NCI-H1105 treated with DMSO at 0.1 percent for 48 hours (cell line): Measurements from ENCODE around the gene ABHD13.

ENCODE experiments used
- DNase-seq: peaks from one replicate; lab custom pipeline; 2025; lab: John Stamatoyannopoulos, UW

Gene ABHD13

DNA sequence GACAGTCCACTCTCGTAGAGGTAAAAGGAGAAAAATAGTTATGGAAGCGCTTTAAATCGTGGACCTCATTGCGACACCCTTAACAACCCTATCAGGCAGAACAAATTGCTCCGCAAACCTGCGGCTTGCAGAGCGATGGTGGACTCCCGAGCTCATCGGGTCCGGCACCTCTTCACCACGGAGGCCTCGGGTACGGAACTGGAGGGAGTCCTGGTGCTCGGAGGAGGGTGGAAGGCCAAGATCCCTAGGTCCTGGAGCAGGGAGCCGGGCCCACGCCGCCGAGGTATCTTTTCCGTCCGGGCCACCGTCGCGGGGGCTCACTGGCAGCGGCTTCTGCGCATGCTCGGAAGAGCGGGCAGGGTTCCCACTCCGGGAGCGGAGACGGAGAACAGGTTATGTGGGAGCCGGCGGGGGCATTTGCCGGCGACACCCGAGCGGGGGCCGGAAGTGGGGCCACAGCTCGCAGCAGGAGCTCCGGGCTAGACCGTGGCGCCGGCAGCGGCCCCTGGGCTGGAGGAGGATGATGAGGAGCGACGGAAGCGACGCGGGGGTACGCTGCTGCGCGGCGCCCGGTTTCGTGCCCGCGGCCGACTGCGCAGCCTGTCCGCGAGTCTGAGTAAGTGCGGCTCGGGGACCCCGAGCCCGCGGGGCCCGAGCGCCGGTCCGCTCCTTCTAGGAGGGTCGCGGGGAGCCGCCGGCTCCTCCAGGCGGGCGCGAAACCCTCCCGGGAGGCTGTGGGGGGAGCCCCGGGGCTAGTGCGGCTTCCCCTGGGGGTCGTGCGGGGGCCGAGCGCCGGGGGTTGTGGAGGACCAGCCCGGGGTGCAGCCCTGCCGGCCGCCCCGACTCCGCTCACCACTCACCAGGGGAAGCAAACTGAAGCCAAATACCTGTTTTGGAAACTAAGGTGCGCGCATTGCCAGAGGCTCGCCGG lies at the start of gene ABHD13:
ABHD13 (plus strand) TSS at position 349 of the 931 bp plus-strand sequence. CDS start 10,827 bp downstream, outside the sequence.
- peak; percentile 97 for DNase-seq

GRCh38 chr13:108168929-108169328 lies 49.3 kb upstream of the ABHD13 start:
- no peak for DNase-seq

- DNase-seq, result no peak
Observed at GRCh38 chr13:108176685-108177274, 41.4 kb upstream of the ABHD13 start.

DNA sequence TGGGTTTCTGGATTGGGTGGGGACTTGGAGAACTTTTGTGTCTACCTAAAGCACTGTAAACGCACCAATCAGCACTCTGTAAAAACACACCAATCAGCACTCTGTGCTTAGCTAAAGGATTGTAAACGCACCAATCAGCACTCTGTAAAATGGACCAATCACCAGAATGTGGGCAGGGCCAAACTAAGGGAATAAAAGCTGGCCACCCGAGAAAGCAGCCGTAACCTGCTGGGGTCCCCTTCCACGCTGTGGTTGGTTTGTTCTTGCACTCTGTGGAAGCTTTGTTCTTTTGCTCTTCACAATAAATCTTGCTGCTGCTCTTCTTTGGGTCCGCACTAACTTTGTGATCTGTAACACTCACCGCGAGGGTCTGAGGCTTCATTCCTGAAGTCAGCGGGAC lies 40.1 kb upstream of the ABHD13 start:
- DNase-seq, result no peak

- DNase-seq, result no peak
Observed at GRCh38 chr13:108182652-108183051, 35.5 kb upstream of the ABHD13 start.

DNA sequence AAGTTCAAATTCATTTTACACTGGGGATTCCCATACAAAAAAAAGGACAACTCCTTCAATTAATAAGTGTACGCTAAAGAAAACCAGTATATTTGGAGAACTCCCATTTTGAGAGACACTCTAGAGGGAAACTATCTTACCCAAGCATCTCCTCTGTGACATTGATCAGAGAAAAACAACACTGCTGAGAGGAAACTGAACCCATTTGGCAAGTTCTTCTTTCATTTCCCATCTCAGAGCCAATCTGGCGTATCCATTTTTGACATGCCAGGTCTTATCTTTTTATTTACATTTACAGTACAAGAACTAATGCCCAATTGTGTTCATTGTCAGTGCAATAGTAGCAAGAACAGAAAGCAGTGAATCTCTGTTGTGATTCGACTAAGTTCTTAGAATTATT lies 33.0 kb upstream of the ABHD13 start:
- DNase-seq, result no peak

DNA sequence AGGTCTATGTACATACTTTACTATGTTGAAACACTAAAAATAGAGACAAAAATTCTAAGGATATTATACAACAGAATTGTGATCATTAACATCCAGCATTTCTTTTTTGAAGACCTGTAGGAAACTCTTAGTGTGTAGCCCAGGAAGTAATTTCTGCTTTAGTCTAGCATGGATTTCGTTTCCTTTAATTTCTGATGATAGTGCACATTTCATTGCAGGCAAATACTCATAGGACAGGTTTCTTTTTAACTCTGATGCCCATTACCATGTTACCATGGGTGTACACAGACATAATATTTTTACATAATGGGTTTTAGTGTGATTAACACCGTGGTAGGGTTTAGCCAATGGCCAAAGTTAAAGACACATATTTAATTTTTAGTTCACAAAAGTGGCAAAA lies 29.9 kb upstream of the ABHD13 start:
- DNase-seq, result no peak

GRCh38 chr13:108190897-108191296 lies 27.3 kb upstream of the ABHD13 start:
- DNase-seq, result no peak

DNA sequence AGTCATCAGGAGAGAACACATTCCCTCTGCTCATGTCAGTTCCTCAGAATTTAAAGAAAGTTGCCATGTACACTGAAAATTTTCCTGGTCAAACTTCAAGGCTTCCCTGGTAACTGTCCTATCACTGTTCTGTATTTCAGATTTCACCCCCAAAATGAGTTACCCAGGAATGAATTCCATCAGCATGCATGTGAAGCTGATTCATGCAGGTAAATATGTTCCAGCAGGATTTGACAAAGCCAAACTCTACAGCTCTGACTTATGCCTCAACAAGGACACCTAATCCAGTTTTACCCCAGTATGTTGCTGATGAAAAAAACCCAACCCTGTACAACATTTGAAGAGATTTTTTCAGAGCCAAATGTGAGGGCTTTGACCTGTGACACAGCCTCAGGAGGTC lies 24.4 kb upstream of the ABHD13 start:
- DNase-seq, result no peak

GRCh38 chr13:108194435-108194936 lies 23.7 kb upstream of the ABHD13 start:
- DNase-seq, result no peak

DNA sequence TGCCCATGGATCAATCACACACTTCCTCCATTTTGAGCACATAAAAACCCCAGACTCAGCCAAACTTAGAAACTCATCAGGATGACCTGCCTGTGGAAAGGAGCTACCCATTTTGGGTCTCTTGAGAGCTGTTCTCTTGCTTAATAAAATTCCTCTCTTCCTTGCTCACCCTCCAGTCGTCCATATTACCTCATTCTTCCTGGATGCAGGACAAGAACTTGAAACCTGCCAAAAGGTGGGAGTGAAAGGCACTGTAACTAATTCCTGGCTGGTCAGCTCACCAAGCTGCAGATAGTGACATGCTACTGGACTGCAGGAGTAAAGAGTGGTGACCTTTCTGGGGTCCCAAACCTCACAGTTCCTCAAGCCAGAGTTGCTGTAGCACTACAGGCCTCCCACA lies 23.0 kb upstream of the ABHD13 start:
- no peak for DNase-seq

DNA sequence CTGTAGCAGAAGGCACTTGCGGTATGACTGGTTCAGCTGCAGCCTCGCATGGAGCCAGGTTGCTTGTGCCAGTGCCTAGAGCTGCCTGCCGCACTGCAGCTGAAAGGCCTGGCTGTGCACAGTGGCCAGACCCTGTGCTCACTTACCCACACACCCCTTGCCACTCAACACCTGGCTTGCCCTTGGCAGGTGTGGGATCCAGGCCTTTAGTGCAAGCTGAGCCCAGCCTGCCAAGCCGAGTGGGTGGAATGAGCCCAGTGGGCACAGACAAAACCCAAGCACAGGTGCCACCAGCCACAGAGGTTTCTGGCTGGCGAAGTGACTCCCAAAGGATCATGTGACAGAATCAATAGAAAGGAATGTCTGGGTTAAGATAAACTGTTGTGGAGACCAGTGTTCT lies 22.3 kb upstream of the ABHD13 start:
- no peak for DNase-seq

GRCh38 chr13:108200781-108201398 lies 17.3 kb upstream of the ABHD13 start:
- DNase-seq, result no peak

DNA sequence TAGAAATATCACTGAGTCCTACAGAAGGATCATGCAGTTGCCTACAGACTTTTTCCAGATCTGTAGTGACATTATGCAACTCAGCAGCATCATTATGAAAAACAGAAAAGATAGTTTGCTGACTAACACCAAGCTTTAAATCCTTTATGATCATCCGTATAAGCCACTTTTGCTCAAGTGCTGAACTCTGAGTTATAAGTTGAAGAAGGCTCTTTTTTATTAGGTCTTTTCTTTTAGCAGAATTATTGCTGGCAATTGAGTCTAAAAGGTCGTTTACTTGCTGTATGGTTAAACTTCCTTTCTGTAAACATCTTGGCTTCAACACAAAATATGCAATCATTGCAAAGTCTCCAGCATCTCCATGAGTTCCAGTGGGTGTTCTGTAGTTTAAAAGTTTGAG lies 7.6 kb upstream of the ABHD13 start:
- DNase-seq, result no peak

DNA sequence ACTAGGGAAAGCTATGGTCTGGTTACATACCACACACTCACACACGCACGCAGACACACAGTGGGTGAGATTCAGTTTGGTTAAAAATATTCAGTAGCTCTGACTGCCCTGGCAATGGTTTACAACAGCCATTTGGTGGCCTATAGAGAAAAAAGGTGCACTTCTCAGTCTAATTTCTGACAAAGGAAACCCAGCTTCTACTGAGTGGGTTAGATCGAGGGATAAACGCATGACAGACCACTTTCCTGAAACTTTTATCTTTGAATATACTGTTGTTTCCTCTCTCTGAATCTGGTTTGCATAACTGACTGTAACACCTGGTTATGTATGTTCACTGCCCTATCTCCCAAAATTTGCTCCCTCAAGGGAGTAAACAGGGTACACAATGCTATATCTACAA lies 5.3 kb upstream of the ABHD13 start:
- no peak for DNase-seq

DNA sequence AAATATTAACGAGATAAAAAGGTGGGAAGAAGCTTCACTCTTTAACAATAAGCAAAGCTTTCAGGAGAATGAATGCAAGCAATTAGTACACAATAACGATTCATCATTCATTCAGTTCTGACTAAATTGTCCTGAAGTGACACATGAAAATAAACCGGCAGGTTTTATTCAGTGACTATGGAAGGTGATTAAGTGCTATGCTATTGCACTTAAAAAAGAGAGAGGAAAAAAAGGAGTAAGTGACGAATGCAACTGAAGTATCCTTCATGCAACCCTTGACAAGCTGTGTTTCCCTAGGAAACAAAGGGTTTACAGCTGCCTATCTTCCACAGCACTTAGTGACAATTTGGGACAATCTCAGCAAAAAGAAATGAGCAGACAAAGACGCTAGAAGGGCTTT lies 4.2 kb upstream of the ABHD13 start:
- peak; percentile 66 for DNase-seq

- DNase-seq, result peak; percentile 79
Observed at GRCh38 chr13:108214441-108215271, 3.5 kb upstream of the ABHD13 start.

DNA sequence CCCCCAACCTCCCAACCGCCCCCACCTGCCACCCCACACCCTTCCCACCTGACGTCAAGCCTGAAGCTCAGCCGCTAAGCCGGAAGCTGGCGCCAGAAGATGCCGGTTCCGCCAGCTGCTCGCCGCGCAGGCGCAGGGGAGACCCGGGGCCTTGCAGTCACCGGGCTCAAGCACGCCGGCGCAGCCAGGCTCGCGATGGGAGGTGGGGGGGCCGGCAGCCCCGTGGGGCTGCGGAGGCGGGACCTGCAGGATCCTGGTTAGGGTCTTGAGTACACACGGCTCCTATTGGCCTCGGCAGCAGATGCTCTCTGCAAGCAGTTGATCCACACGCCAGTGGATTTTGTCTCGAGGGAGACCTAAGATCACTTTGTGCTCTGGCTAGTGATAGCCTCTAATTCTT lies 2.8 kb upstream of the ABHD13 start, which contains the start of gene LIG4:
LIG4 (minus strand) TSS at position 101 of the 400 bp plus-strand sequence. CDS start 4,268 bp downstream, outside the sequence.
- DNase-seq, result peak; percentile 99

GRCh38 chr13:108217307-108218043 lies 717 bp upstream of the ABHD13 start:
- DNase-seq, result peak; percentile 62

GRCh38 chr13:108220041-108220440 lies 1.8 kb downstream of the ABHD13 start:
- peak; percentile 75 for DNase-seq
